GM21360 (cell line): Measurements from ENCODE around the gene ITSN1.

ENCODE experiments used
- ATAC-seq: cut with Tn5 transposase; IDR thresholded peaks from one replicate; pipeline ENCODE4 v1.9.1; 2021; ENCODE audit warnings: mild to moderate bottlenecking, moderate library complexity; ENCODE audit not compliant: unreplicated experiment

ITSN1 gene

GRCh38 chr21:33677450-33677849 lies 35.1 kb downstream of the ITSN1 start:
- ATAC-seq: no peak

- ATAC-seq: no peak
Observed at GRCh38 chr21:33680870-33681269, 38.6 kb downstream of the ITSN1 start.

- ATAC-seq: no peak
Observed at GRCh38 chr21:33682992-33683627, 40.8 kb downstream of the ITSN1 start.

- no peak for ATAC-seq
Observed at GRCh38 chr21:33684068-33684467, 41.8 kb downstream of the ITSN1 start.

GRCh38 chr21:33684923-33685560 lies 42.7 kb downstream of the ITSN1 start:
- no peak for ATAC-seq

GRCh38 chr21:33685613-33686197 lies 43.4 kb downstream of the ITSN1 start:
- no peak for ATAC-seq

GRCh38 chr21:33686386-33686785 lies 44.1 kb downstream of the ITSN1 start:
- no peak for ATAC-seq

GRCh38 chr21:33687634-33688033 lies 45.3 kb downstream of the ITSN1 start:
- no peak for ATAC-seq

- ATAC-seq: no peak
Observed at GRCh38 chr21:33688353-33688752, 46.1 kb downstream of the ITSN1 start.

- ATAC-seq: no peak
Observed at GRCh38 chr21:33690874-33691273, 48.6 kb downstream of the ITSN1 start.

GRCh38 chr21:33691945-33692603 lies 49.8 kb downstream of the ITSN1 start:
- no peak for ATAC-seq

GRCh38 chr21:33695813-33696212 lies 53.5 kb downstream of the ITSN1 start:
- no peak for ATAC-seq

GRCh38 chr21:33696465-33696864 lies 54.2 kb downstream of the ITSN1 start:
- ATAC-seq: no peak

GRCh38 chr21:33698087-33698860 lies 56.0 kb downstream of the ITSN1 start:
- no peak for ATAC-seq

GRCh38 chr21:33699277-33699676 lies 57.0 kb downstream of the ITSN1 start:
- no peak for ATAC-seq

- ATAC-seq: no peak
Observed at GRCh38 chr21:33700491-33700890, 58.2 kb downstream of the ITSN1 start.

GRCh38 chr21:33703750-33704606 lies 61.7 kb downstream of the ITSN1 start:
- ATAC-seq: no peak

GRCh38 chr21:33707846-33708245 lies 65.5 kb downstream of the ITSN1 start:
- no peak for ATAC-seq

- no peak for ATAC-seq
Observed at GRCh38 chr21:33708874-33709273, 66.6 kb downstream of the ITSN1 start.
